Measurements from ENCODE around the gene FMC1. TPM values are rescaled to one million over a fixed set of nuclear protein-coding genes. Genes with fewer than 3 reads are reported as not detected.

The FMC1 gene, protein sequence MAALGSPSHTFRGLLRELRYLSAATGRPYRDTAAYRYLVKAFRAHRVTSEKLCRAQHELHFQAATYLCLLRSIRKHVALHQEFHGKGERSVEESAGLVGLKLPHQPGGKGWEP
- 34.2 TPM for polyA plus RNA-seq (2013, experiment 1 of 2)
- 46.7 TPM for polyA plus RNA-seq (2013, experiment 2 of 2)

DNA sequence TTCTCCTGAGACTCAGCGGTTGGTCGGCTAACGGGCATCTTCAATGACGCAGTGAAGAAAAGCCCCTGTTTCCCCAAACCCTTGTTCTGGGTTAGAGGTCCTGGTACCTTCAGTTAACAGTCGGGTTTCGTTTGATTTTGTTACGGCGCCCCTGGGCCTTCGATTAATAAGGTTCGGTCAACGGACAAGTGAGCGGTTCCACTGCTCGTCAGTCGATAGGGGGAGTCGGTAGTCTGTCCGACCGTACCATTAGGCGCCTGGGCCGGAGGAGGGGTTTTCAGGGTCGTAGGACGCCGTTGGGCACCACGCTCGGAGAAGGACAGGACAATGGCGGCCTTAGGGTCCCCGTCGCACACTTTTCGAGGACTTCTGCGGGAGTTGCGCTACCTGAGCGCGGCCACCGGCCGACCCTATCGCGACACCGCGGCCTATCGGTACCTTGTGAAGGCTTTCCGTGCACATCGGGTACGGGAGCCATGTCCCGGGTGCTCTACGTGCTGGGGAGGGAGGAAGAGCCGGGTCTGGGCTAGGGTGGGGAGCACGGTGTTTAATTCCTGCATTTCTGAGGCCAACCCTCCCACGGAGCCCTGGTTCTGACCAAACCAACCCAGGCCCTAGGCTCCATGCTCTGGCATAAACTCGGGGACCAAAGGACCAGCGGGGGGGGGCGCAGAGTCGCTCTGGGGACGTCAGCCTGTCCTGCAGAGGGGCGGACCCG, at the start of gene FMC1:
TSS of gene FMC1 (plus strand) at position 280 of the 718 bp plus-strand sequence. CDS start at position 328, 48 bp downstream.
- Histone ChIP-seq H3K27ac (ENCODE audit: low read depth, low read length, severe bottlenecking) (peak within 1 kb of the TSS; percentile 97), H3K4me3 (ENCODE audit: extremely low read depth, insufficient read depth, low read length, poor library complexity, severe bottlenecking) (peak within 1 kb of the TSS; percentile 95), H3K36me3 (ENCODE audit: control insufficient read depth, insufficient read depth, low read length) (peaks cover 12% of the 10 kb centered on the region), H3K9me3 (ENCODE audit: control insufficient read depth, low read length) (peaks cover 13% of the 10 kb centered on the region), H3K4me1 (ENCODE audit: control insufficient read depth, insufficient read depth, low read length, poor library complexity, severe bottlenecking) (no peaks in the 10 kb centered on the region)
- whole genome bisulfite sequencing, 2 experiments (ENCODE audit: insufficient coverage in 2 of 2), result 1% methylated on average over 41 to 49 of the region's 54 CpGs

DNA sequence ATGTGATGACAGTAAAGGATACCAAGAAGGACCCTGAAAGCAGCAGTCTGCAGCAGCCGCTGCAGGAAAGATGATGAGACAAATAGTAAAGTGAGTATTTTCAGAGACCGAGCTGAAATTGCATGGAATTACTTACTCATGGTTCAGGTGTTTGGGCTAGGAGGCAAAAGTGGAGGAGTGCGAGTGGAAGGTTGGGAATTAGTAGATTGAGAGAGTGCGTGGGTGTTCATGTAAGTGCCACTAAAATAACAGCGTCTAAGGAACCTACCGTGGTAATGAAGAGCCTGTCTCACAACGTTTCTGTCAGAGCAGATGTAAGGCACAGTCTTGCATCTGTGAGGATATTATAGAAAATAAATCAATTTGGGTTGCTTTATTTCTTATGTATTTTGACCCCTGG, 48.3 kb upstream of the FMC1 start:
- H3K9me3 ChIP-seq (ENCODE audit: control insufficient read depth, low read length), result no peaks in the 10 kb centered on the region
- no peaks in the 10 kb centered on the region for H3K4me1 ChIP-seq (ENCODE audit: control insufficient read depth, insufficient read depth, low read length, poor library complexity, severe bottlenecking)
- WGBS, 2 experiments (ENCODE audit: insufficient coverage in 2 of 2), result 89 to 94% methylated on average over 7 of the region's 7 CpGs
- no peak overlapping the region for H3K4me3 ChIP-seq (ENCODE audit: extremely low read depth, insufficient read depth, low read length, poor library complexity, severe bottlenecking)
- H3K27ac ChIP-seq (ENCODE audit: low read depth, low read length, severe bottlenecking), result no peak overlapping the region
- peaks cover 37% of the 10 kb centered on the region for H3K36me3 ChIP-seq (ENCODE audit: control insufficient read depth, insufficient read depth, low read length)

DNA sequence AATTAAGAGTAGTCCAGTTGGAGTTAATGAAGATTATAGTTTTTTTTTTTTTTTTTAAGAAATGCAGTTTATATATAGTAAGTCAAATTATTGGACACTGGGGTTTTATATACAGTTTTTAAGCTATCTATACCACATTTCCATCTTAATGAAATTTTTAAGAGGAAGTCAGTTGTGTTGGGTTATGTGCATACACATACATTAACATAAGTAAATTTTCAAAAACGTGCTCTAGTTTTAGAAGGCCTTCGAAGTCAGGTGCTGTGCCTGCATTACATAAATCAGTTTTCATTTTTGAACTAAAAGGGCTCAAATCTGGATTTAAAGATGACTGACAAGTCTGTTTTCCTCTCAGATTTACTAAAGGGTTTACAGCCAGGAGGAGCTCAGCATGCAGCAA, 47.6 kb upstream of the FMC1 start:
- Histone ChIP-seq H3K27ac (ENCODE audit: low read depth, low read length, severe bottlenecking) (no peak overlapping the region), H3K36me3 (ENCODE audit: control insufficient read depth, insufficient read depth, low read length) (peaks cover 37% of the 10 kb centered on the region)
- WGBS, 2 experiments (ENCODE audit: insufficient coverage in 2 of 2), result 88% methylated on average over 1 of the region's 2 CpGs; no CpG with 5 or more reads in 1 of the 2 experiments

DNA sequence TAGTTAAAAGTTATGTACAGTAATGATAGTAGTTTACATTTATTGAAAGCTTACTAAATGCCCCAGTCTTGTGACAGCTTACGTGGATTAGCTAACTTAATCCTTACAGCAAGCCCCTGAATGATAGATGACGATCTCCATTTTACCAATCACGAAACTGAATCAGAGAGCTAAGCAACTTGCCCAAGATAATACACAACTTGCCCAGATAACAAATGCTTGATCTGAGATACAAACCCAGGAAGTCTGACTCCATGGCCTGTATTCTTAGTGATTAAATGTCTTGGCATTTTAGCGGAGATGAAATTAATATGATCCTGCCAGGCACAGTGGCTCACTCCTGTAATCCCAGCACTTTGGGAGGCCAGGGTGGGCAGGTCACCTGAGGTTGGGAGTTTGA, 46.9 kb upstream of the FMC1 start:
- no peaks in the 10 kb centered on the region for H3K9me3 ChIP-seq (ENCODE audit: control insufficient read depth, low read length)
- H3K4me1 ChIP-seq (ENCODE audit: control insufficient read depth, insufficient read depth, low read length, poor library complexity, severe bottlenecking), result no peaks in the 10 kb centered on the region
- peaks cover 40% of the 10 kb centered on the region for H3K36me3 ChIP-seq (ENCODE audit: control insufficient read depth, insufficient read depth, low read length)
- no peak overlapping the region for H3K4me3 ChIP-seq (ENCODE audit: extremely low read depth, insufficient read depth, low read length, poor library complexity, severe bottlenecking)
- H3K27ac ChIP-seq (ENCODE audit: low read depth, low read length, severe bottlenecking), result no peak overlapping the region
- 96 to 100% methylated on average over 3 to 4 of the region's 4 CpGs for WGBS, 2 experiments (ENCODE audit: insufficient coverage in 2 of 2)

More for the DNA sequence above, 47.6 kb upstream of the FMC1 start:
- Histone ChIP-seq H3K9me3 (ENCODE audit: control insufficient read depth, low read length) (no peaks in the 10 kb centered on the region), H3K4me3 (ENCODE audit: extremely low read depth, insufficient read depth, low read length, poor library complexity, severe bottlenecking) (no peak overlapping the region), H3K4me1 (ENCODE audit: control insufficient read depth, insufficient read depth, low read length, poor library complexity, severe bottlenecking) (no peaks in the 10 kb centered on the region)

DNA sequence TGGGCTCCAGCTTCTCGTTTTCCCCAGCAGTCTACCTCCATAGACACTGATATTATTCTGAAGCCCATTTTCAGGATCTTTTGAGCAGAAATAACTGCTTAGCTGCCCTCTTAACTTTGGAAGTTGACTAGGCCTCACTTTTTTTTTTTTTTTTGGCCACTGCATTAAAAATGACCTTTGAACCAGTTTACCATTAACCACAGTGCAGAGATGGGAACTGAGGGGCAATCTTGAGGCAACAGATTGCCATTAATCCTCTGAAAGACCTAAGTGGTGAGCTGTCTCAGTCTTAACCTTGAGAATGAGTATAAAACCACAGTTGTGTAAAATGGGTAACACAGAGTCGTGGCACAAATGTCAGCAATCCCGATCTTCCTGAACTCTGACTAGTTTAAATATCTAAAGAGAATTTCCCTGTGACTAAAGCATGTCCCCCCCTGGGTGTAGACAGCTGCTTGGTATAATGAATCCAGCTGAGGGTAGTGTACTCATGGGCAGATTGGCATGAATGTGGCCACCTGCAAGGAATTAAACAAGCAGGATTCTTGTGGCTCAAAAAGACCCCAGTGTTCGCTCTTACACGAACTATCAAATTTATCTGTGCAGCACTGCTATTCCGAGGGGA, 46.1 kb upstream of the FMC1 start:
- Histone ChIP-seq H3K36me3 (ENCODE audit: control insufficient read depth, insufficient read depth, low read length) (peaks cover 40% of the 10 kb centered on the region), H3K4me1 (ENCODE audit: control insufficient read depth, insufficient read depth, low read length, poor library complexity, severe bottlenecking) (no peaks in the 10 kb centered on the region), H3K4me3 (ENCODE audit: extremely low read depth, insufficient read depth, low read length, poor library complexity, severe bottlenecking) (no peak overlapping the region), H3K9me3 (ENCODE audit: control insufficient read depth, low read length) (no peaks in the 10 kb centered on the region), H3K27ac (ENCODE audit: low read depth, low read length, severe bottlenecking) (no peak overlapping the region)
- WGBS, 2 experiments (ENCODE audit: insufficient coverage in 2 of 2), result 93 to 98% methylated on average over 2 to 5 of the region's 6 CpGs

DNA sequence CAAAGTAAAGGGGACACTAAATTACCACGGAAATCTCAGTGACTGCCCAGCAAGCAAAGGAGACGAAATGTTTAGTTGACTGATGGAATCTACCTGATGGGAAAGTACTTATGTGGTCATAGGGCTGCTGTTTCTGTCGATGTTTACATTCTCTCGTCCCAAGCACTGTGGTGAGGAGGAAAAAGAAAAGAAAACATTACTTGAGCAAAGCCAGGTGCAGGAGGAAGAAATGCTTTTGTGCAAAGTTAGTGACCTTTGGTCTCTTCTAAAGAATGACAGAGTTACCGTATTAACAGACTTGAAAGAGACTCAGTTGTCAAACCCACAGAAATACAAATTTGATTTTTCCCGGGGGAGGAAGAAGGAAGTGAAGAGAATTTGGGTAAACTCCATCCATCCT, 43.3 kb upstream of the FMC1 start:
- Histone ChIP-seq H3K36me3 (ENCODE audit: control insufficient read depth, insufficient read depth, low read length) (peaks cover 38% of the 10 kb centered on the region), H3K4me1 (ENCODE audit: control insufficient read depth, insufficient read depth, low read length, poor library complexity, severe bottlenecking) (no peaks in the 10 kb centered on the region), H3K9me3 (ENCODE audit: control insufficient read depth, low read length) (no peaks in the 10 kb centered on the region), H3K4me3 (ENCODE audit: extremely low read depth, insufficient read depth, low read length, poor library complexity, severe bottlenecking) (no peak overlapping the region), H3K27ac (ENCODE audit: low read depth, low read length, severe bottlenecking) (no peak overlapping the region)
- WGBS, 2 experiments (ENCODE audit: insufficient coverage in 2 of 2), result 100% methylated on average over 1 to 2 of the region's 6 CpGs

DNA sequence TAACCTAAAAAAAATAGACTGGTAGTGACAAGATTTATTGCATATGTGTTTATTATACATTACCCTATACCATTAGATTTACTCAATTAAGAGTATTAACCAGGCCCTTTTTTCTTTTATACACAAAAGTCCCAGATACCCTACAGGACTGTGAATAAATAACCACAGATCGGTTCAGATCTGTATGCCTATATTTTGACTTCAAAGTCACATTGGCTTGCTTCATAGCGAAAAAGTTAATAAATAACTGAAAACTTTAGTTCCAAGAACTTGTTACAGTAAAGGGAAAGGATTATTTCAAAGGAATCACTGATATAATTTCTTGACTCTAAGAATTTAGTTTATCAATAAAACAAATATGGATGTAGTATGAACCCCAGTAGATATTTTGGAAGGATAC, 41.8 kb upstream of the FMC1 start:
- Histone ChIP-seq H3K36me3 (ENCODE audit: control insufficient read depth, insufficient read depth, low read length) (peaks cover 33% of the 10 kb centered on the region), H3K27ac (ENCODE audit: low read depth, low read length, severe bottlenecking) (no peak overlapping the region), H3K9me3 (ENCODE audit: control insufficient read depth, low read length) (no peaks in the 10 kb centered on the region), H3K4me1 (ENCODE audit: control insufficient read depth, insufficient read depth, low read length, poor library complexity, severe bottlenecking) (no peaks in the 10 kb centered on the region), H3K4me3 (ENCODE audit: extremely low read depth, insufficient read depth, low read length, poor library complexity, severe bottlenecking) (no peak overlapping the region)
- 100% methylated on average over 1 of the region's 2 CpGs for WGBS, 2 experiments (ENCODE audit: insufficient coverage in 2 of 2)

DNA sequence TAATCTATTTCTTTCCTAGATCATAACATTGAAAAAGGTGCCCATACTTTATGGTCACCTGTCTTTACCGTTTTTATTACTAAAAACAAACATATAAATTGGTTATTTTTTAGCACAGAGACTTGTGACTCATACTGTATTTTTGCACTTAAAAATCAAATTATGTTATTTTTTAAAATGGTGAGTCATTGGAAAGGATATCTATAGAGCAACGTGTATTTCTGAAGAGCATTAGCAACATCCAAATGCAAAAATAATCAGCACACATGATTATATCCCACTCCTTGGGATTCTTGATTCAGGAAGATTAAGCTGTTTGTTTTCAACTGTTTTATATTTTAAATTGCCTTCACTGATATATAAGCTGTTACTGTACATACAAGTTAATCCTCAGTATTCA, 40.7 kb upstream of the FMC1 start:
- Histone ChIP-seq H3K4me3 (ENCODE audit: extremely low read depth, insufficient read depth, low read length, poor library complexity, severe bottlenecking) (no peak overlapping the region), H3K9me3 (ENCODE audit: control insufficient read depth, low read length) (no peaks in the 10 kb centered on the region), H3K4me1 (ENCODE audit: control insufficient read depth, insufficient read depth, low read length, poor library complexity, severe bottlenecking) (no peaks in the 10 kb centered on the region), H3K27ac (ENCODE audit: low read depth, low read length, severe bottlenecking) (no peak overlapping the region), H3K36me3 (ENCODE audit: control insufficient read depth, insufficient read depth, low read length) (peaks cover 26% of the 10 kb centered on the region)
- no CpG with 5 or more reads among the region's 2 CpGs for WGBS, 2 experiments (ENCODE audit: insufficient coverage in 2 of 2)

DNA sequence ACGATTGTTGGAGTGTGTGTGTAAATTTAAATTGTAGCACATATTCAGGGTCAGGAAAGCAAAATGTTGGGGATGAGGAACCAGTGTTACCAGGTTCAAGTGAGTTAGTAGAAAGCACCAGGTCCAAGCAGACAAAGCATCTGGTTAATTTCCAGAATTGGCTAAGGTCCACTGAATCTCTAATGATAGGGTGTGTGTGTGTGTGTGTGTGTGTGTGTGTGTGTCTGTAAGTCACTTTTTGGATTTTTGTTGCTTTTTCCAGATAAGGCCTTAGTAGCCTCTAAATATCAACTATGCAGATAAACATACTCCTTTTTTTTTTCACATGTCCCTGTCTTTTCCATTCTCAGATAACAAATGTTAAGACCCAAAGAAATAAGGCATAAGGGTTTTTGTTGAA, 36.6 kb upstream of the FMC1 start:
- WGBS, 2 experiments (ENCODE audit: insufficient coverage in 2 of 2), result 100% methylated on average over 1 of the region's 1 CpG
- no peak overlapping the region for H3K4me3 ChIP-seq (ENCODE audit: extremely low read depth, insufficient read depth, low read length, poor library complexity, severe bottlenecking)
- peaks cover 4% of the 10 kb centered on the region for H3K4me1 ChIP-seq (ENCODE audit: control insufficient read depth, insufficient read depth, low read length, poor library complexity, severe bottlenecking)
- no peaks in the 10 kb centered on the region for H3K9me3 ChIP-seq (ENCODE audit: control insufficient read depth, low read length)
- peaks cover 12% of the 10 kb centered on the region for H3K36me3 ChIP-seq (ENCODE audit: control insufficient read depth, insufficient read depth, low read length)
- no peak overlapping the region for H3K27ac ChIP-seq (ENCODE audit: low read depth, low read length, severe bottlenecking)

DNA sequence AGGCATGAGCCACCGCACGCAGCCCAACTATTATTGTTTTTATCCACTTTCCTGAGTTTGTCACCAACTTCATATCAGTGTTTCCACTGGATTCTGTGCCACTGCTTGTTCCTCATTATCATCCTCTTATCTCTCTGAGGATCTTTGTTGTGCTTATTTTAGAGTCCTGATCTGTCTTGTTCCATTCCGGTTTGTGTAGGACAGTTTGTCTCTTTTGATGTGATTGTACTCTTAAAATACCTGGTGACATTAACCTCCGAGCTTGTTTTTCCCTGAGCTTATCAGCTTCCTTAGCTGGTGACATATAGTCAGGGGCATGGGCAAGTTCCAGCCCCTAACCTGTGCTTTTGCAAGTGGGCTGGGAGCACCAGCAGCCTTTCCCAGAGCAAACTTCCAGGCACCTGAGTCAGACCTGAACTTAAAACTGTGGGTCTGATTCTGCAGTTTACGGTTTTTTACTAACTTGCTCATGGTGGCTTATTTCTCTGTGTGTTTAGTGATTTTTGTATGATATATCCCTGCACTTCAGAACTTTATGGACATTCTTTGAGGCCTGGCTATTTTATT, 23.1 kb upstream of the FMC1 start:
- 93 to 96% methylated on average over 4 of the region's 5 CpGs for WGBS, 2 experiments (ENCODE audit: insufficient coverage in 2 of 2)
- no peaks in the 10 kb centered on the region for H3K9me3 ChIP-seq (ENCODE audit: control insufficient read depth, low read length)
- no peaks in the 10 kb centered on the region for H3K4me1 ChIP-seq (ENCODE audit: control insufficient read depth, insufficient read depth, low read length, poor library complexity, severe bottlenecking)
- H3K27ac ChIP-seq (ENCODE audit: low read depth, low read length, severe bottlenecking), result no peak overlapping the region
- no peak overlapping the region for H3K4me3 ChIP-seq (ENCODE audit: extremely low read depth, insufficient read depth, low read length, poor library complexity, severe bottlenecking)
- no peaks in the 10 kb centered on the region for H3K36me3 ChIP-seq (ENCODE audit: control insufficient read depth, insufficient read depth, low read length)
